Measurements from ENCODE around the gene RNF114.

RNF114 gene

DNA sequence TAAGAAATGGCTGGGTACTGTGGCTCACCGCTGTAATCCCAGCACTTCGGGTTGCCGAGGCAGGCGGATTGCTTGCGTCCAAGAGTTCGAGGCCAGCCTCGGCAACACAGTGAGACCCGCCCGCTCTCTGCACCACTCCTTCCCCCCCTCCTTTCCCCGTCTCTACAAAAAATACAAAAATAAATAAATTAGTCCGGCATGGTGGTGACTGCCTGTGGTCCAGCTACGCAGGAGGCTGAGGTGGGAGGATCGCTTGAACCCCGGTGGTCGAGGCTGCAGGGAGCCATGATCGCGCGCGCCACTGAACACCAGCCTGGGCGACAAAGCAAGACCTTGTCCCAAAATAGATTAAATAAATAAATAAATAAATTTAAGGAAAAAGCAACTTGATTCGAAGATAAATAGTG lies 448 bp upstream of the RNF114 start (continued):
- no peak for TF ChIP-seq ZNF518A (tag by site-specific recombination; conservative IDR thresholded peaks at IDR 0.05; ENCODE audit: low read depth)
- TF ChIP-seq ZNF488 (tag by site-specific recombination; IDR thresholded peaks at IDR 0.05), result no peak
- TF ChIP-seq, protein P1, sequence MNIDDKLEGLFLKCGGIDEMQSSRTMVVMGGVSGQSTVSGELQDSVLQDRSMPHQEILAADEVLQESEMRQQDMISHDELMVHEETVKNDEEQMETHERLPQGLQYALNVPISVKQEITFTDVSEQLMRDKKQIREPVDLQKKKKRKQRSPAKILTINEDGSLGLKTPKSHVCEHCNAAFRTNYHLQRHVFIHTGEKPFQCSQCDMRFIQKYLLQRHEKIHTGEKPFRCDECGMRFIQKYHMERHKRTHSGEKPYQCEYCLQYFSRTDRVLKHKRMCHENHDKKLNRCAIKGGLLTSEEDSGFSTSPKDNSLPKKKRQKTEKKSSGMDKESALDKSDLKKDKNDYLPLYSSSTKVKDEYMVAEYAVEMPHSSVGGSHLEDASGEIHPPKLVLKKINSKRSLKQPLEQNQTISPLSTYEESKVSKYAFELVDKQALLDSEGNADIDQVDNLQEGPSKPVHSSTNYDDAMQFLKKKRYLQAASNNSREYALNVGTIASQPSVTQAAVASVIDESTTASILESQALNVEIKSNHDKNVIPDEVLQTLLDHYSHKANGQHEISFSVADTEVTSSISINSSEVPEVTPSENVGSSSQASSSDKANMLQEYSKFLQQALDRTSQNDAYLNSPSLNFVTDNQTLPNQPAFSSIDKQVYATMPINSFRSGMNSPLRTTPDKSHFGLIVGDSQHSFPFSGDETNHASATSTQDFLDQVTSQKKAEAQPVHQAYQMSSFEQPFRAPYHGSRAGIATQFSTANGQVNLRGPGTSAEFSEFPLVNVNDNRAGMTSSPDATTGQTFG (tag by site-specific recombination; IDR thresholded peaks at IDR 0.05; ENCODE audit: borderline replicate concordance), result no peak
- TF ChIP-seq ZSCAN23 (tag by site-specific recombination; IDR thresholded peaks at IDR 0.05), result 0 out of 2 replicates have a peak, but pooled peaks have one; percentile 43
- no peak for TF ChIP-seq RBAK (tag by site-specific recombination; IDR thresholded peaks at IDR 0.05)
- TF ChIP-seq ZBTB21 (tag by site-specific recombination; IDR thresholded peaks at IDR 0.05), result 0 out of 2 replicates have a peak, but pooled peaks have one; percentile 15
- TF ChIP-seq ZNF596 (tag by site-specific recombination; IDR thresholded peaks at IDR 0.05), result no peak
- no peak for TF ChIP-seq ZNF626 (tag by site-specific recombination; IDR thresholded peaks at IDR 0.05)
- TF ChIP-seq IKZF3 (tag by site-specific recombination; IDR thresholded peaks at IDR 0.05), result no peak
- TF ChIP-seq ZNF560 (tag by site-specific recombination; IDR thresholded peaks at IDR 0.05; ENCODE audit: borderline replicate concordance), result no peak
- TF ChIP-seq PBX3 (CRISPR knock-in tag; IDR thresholded peaks at IDR 0.05), result no peak
- TF ChIP-seq, protein P2, sequence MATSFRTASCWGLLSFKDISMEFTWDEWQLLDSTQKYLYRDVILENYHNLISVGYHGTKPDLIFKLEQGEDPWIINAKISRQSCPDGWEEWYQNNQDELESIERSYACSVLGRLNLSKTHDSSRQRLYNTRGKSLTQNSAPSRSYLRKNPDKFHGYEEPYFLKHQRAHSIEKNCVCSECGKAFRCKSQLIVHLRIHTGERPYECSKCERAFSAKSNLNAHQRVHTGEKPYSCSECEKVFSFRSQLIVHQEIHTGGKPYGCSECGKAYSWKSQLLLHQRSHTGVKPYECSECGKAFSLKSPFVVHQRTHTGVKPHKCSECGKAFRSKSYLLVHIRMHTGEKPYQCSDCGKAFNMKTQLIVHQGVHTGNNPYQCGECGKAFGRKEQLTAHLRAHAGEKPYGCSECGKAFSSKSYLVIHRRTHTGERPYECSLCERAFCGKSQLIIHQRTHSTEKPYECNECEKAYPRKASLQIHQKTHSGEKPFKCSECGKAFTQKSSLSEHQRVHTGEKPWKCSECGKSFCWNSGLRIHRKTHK (tag by site-specific recombination; IDR thresholded peaks at IDR 0.05), result no peak
- no peak for TF ChIP-seq ZNF433 (tag by site-specific recombination; IDR thresholded peaks at IDR 0.05; ENCODE audit: low read depth)
- no peak for TF ChIP-seq ZNF366 (tag by site-specific recombination; conservative IDR thresholded peaks at IDR 0.05)
- no peak for TF ChIP-seq ZNF658 (tag by site-specific recombination; IDR thresholded peaks at IDR 0.05)
- TF ChIP-seq ZNF555 (tag by site-specific recombination; conservative IDR thresholded peaks at IDR 0.05), result no peak
- no peak for TF ChIP-seq REPIN1 (tag by site-specific recombination; IDR thresholded peaks at IDR 0.05; ENCODE audit: low read depth)
- TF ChIP-seq, protein P3, sequence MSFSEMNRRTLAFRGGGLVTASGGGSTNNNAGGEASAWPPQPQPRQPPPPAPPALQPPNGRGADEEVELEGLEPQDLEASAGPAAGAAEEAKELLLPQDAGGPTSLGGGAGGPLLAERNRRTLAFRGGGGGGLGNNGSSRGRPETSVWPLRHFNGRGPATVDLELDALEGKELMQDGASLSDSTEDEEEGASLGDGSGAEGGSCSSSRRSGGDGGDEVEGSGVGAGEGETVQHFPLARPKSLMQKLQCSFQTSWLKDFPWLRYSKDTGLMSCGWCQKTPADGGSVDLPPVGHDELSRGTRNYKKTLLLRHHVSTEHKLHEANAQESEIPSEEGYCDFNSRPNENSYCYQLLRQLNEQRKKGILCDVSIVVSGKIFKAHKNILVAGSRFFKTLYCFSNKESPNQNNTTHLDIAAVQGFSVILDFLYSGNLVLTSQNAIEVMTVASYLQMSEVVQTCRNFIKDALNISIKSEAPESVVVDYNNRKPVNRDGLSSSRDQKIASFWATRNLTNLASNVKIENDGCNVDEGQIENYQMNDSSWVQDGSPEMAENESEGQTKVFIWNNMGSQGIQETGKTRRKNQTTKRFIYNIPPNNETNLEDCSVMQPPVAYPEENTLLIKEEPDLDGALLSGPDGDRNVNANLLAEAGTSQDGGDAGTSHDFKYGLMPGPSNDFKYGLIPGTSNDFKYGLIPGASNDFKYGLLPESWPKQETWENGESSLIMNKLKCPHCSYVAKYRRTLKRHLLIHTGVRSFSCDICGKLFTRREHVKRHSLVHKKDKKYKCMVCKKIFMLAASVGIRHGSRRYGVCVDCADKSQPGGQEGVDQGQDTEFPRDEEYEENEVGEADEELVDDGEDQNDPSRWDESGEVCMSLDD (tag by site-specific recombination; IDR thresholded peaks at IDR 0.05), result 0 out of 2 replicates have a peak, but pooled peaks have one; percentile 22
- TF ChIP-seq GLIS1 (tag by site-specific recombination; IDR thresholded peaks at IDR 0.05), result no peak
- TF ChIP-seq, protein P4, sequence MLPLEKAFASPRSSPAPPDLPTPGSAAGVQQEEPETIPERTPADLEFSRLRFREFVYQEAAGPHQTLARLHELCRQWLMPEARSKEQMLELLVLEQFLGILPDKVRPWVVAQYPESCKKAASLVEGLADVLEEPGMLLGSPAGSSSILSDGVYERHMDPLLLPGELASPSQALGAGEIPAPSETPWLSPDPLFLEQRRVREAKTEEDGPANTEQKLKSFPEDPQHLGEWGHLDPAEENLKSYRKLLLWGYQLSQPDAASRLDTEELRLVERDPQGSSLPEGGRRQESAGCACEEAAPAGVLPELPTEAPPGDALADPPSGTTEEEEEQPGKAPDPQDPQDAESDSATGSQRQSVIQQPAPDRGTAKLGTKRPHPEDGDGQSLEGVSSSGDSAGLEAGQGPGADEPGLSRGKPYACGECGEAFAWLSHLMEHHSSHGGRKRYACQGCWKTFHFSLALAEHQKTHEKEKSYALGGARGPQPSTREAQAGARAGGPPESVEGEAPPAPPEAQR (tag by site-specific recombination; IDR thresholded peaks at IDR 0.05), result no peak
- no peak for TF ChIP-seq ZNF302 (tag by site-specific recombination; IDR thresholded peaks at IDR 0.05; ENCODE audit: low read depth)
- no peak for TF ChIP-seq ZNF843 (tag by site-specific recombination; IDR thresholded peaks at IDR 0.05)
- TF ChIP-seq ZNF561 (tag by site-specific recombination; IDR thresholded peaks at IDR 0.05; ENCODE audit: borderline replicate concordance), result no peak; the same call in 1 of the 2 replicates
- TF ChIP-seq TCF7L2 (IDR thresholded peaks at IDR 0.05; ENCODE audit: borderline replicate concordance, low read depth, low read length), result no peak
- no peak for TF ChIP-seq ZFP3 (tag by site-specific recombination; IDR thresholded peaks at IDR 0.05; ENCODE audit: low read depth)
